Measurements from ENCODE around the gene ANKRD45.

GRCh38 chr1:173596097-173596825, 73.4 kb downstream of the ANKRD45 start:
- TF ChIP-seq GATA2 (IDR thresholded peaks at IDR 0.05; ENCODE audit: low read depth, low read length) = no peak
- TF ChIP-seq GATA3 (IDR thresholded peaks at IDR 0.05; ENCODE audit: low read depth, low read length) = no peak

Data from SH-SY5Y (cell line).